ENCODE measurements around the gene SLITRK2. TPM values are rescaled to one million over a fixed set of nuclear protein-coding genes. Genes with fewer than 3 reads are reported as not detected.

SLITRK2 gene
- total RNA-seq, 1 donor from 2014 or later, result 0.37 TPM

DNA sequence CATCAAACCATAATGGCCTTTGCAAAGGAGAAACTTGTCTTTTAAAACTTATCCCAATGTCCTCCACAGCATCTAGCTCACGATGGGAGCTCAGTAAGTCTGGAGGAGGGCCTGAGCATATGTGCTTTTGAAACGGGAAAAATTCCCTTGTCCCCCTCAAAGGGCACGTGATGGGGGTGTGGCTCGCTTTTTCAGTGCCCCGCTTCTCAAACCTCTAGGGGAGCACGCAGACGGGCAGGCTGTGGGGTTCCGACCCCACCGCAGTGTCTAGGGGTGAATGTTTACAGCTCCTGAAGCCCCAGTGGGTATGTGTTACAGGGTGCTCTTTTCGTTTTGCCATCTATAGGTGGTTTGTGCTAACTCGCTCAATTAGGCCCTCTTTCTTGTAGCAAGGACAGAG is 31.2 kb downstream of the SLITRK2 start:
- Mint-ChIP-seq H3K27ac (ENCODE audit: unreplicated experiment) (no peak overlapping the region), H3K27me3 (ENCODE audit: unreplicated experiment) (no peaks in the 10 kb centered on the region), H3K4me1 (ENCODE audit: low read depth, unreplicated experiment) (no peaks in the 10 kb centered on the region), H3K36me3 (ENCODE audit: unreplicated experiment) (no peaks in the 10 kb centered on the region), H3K9me3 (ENCODE audit: unreplicated experiment) (no peaks in the 10 kb centered on the region), H3K4me3 (ENCODE audit: unreplicated experiment) (no peak overlapping the region)
- no peak for DNase-seq
- TF ChIP-seq, protein P1, sequence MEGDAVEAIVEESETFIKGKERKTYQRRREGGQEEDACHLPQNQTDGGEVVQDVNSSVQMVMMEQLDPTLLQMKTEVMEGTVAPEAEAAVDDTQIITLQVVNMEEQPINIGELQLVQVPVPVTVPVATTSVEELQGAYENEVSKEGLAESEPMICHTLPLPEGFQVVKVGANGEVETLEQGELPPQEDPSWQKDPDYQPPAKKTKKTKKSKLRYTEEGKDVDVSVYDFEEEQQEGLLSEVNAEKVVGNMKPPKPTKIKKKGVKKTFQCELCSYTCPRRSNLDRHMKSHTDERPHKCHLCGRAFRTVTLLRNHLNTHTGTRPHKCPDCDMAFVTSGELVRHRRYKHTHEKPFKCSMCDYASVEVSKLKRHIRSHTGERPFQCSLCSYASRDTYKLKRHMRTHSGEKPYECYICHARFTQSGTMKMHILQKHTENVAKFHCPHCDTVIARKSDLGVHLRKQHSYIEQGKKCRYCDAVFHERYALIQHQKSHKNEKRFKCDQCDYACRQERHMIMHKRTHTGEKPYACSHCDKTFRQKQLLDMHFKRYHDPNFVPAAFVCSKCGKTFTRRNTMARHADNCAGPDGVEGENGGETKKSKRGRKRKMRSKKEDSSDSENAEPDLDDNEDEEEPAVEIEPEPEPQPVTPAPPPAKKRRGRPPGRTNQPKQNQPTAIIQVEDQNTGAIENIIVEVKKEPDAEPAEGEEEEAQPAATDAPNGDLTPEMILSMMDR (IDR thresholded peaks at IDR 0.05; ENCODE audit: partially characterized antibody, unreplicated experiment), result no peak

DNA sequence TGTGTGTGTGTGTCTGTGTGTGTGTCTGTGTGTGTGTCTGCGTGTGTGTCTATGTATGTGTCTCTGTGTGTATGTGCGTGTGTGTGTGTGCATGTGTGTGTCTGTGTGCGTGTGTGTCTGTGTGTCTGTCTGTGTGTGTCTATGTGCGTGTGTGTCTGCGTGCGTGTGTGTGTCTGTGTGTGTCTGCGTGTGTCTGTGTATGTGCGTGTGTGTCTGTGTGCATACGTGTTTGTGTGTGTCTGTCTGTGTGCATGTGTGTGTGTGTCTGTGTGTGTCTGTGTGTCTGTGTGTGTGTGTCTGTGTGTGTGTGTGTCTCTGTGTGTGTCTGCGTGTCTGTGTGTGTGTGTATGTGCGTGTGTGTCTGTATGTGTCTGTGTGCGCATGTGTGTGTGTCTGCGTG is 35.6 kb downstream of the SLITRK2 start:
- no peak for DNase-seq
- no peaks in the 10 kb centered on the region for H3K36me3 Mint-ChIP-seq (ENCODE audit: unreplicated experiment)
- TF ChIP-seq, protein P1 (IDR thresholded peaks at IDR 0.05; ENCODE audit: partially characterized antibody, unreplicated experiment), result no peak
- no peak overlapping the region for H3K4me3 Mint-ChIP-seq (ENCODE audit: unreplicated experiment)
- no peaks in the 10 kb centered on the region for H3K4me1 Mint-ChIP-seq (ENCODE audit: low read depth, unreplicated experiment)
- no peak overlapping the region for H3K27ac Mint-ChIP-seq (ENCODE audit: unreplicated experiment)
- no peaks in the 10 kb centered on the region for H3K9me3 Mint-ChIP-seq (ENCODE audit: unreplicated experiment)
- H3K27me3 Mint-ChIP-seq (ENCODE audit: unreplicated experiment), result no peaks in the 10 kb centered on the region

DNA sequence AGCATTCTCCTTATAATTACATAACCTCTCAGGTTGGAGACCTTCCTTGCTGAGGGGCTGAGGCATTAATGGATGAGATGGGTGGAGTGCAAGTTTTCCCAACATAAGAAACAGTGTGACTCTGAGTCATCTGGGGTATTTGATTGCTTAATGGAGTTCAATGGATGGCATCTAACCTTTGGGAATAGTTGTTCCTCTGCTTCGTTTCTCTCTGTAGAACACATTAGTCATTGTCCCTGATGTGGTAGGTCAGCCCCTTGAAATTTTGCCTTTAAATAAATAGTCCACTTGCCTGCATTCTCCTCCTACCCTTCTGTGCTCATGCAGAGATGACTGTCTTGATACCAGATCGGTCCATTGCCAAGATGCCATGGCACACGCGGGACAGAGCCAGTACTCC is 38.6 kb downstream of the SLITRK2 start:
- peaks cover 1% of the 10 kb centered on the region for H3K9me3 Mint-ChIP-seq (ENCODE audit: unreplicated experiment)
- no peak for DNase-seq
- TF ChIP-seq, protein P1 (IDR thresholded peaks at IDR 0.05; ENCODE audit: partially characterized antibody, unreplicated experiment), result no peak
- H3K27me3 Mint-ChIP-seq (ENCODE audit: unreplicated experiment), result peaks cover 2% of the 10 kb centered on the region
- no peaks in the 10 kb centered on the region for H3K36me3 Mint-ChIP-seq (ENCODE audit: unreplicated experiment)
- no peak overlapping the region for H3K27ac Mint-ChIP-seq (ENCODE audit: unreplicated experiment)
- H3K4me3 Mint-ChIP-seq (ENCODE audit: unreplicated experiment), result no peak overlapping the region
- no peaks in the 10 kb centered on the region for H3K4me1 Mint-ChIP-seq (ENCODE audit: low read depth, unreplicated experiment)

GRCh38 chrX:145861818-145862217 is 44.2 kb downstream of the SLITRK2 start:
- no peak overlapping the region for H3K27ac Mint-ChIP-seq (ENCODE audit: unreplicated experiment)
- TF ChIP-seq, protein P1 (IDR thresholded peaks at IDR 0.05; ENCODE audit: partially characterized antibody, unreplicated experiment), result no peak
- no peaks in the 10 kb centered on the region for H3K4me1 Mint-ChIP-seq (ENCODE audit: low read depth, unreplicated experiment)
- H3K4me3 Mint-ChIP-seq (ENCODE audit: unreplicated experiment), result no peak overlapping the region
- H3K27me3 Mint-ChIP-seq (ENCODE audit: unreplicated experiment), result peaks cover 2% of the 10 kb centered on the region
- no peaks in the 10 kb centered on the region for H3K36me3 Mint-ChIP-seq (ENCODE audit: unreplicated experiment)
- DNase-seq, result no peak
- H3K9me3 Mint-ChIP-seq (ENCODE audit: unreplicated experiment), result peaks cover 1% of the 10 kb centered on the region

DNA sequence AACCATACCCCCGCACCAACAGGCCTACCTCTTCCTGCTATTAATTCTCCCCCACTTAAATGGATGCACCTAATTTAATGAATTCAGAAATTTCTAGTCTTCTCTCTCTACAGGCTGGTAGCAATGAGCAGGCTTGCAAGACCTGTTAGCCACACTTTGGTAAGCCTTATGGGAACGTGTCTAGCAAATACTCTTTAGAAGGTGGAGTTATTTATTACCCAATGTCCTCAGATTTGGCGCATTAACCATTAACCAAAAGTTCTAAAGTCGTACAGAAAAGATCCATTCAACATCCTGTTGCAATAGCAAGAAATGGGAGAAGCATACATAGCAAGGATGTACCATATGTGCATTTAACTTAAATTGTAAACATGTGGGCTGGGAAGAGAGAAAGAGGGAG is 47.5 kb downstream of the SLITRK2 start:
- H3K27me3 Mint-ChIP-seq (ENCODE audit: unreplicated experiment), result peaks cover 2% of the 10 kb centered on the region
- no peaks in the 10 kb centered on the region for H3K36me3 Mint-ChIP-seq (ENCODE audit: unreplicated experiment)
- no peak overlapping the region for H3K27ac Mint-ChIP-seq (ENCODE audit: unreplicated experiment)
- DNase-seq, result no peak
- TF ChIP-seq, protein P1 (IDR thresholded peaks at IDR 0.05; ENCODE audit: partially characterized antibody, unreplicated experiment), result no peak
- no peaks in the 10 kb centered on the region for H3K9me3 Mint-ChIP-seq (ENCODE audit: unreplicated experiment)
- no peaks in the 10 kb centered on the region for H3K4me1 Mint-ChIP-seq (ENCODE audit: low read depth, unreplicated experiment)
- no peak overlapping the region for H3K4me3 Mint-ChIP-seq (ENCODE audit: unreplicated experiment)

Measured in glutamatergic neuron (in vitro differentiated cells).